Ishikawa (cell line): ENCODE data around the gene ATAD5.
A peak's percentile ranks its signal among the peaks of the same experiment; 100 is the strongest.

Experiments used
- CEBPB ChIP-seq: IDR thresholded peaks from 2 replicates; pipeline ENCODE4 v1.6.1; 2012
- CREB1 ChIP-seq: IDR thresholded peaks from 2 replicates; pipeline ENCODE4 v1.6.1; 2012; ENCODE audit warnings: low read depth
- EGR1 ChIP-seq: IDR thresholded peaks from 2 replicates; pipeline ENCODE4 v1.6.1; 2012
- EP300 ChIP-seq: IDR thresholded peaks from 2 replicates; pipeline ENCODE4 v1.6.1; 2012; ENCODE audit warnings: borderline replicate concordance
- FOXM1 ChIP-seq: IDR thresholded peaks from 2 replicates; pipeline ENCODE4 v1.6.1; 2012; ENCODE audit warnings: low read depth, borderline replicate concordance
- NFIC ChIP-seq: IDR thresholded peaks from 2 replicates; pipeline ENCODE4 v1.6.1; 2012
- RAD21 ChIP-seq: IDR thresholded peaks from 2 replicates; pipeline ENCODE4 v1.6.1; 2012; ENCODE audit warnings: low read depth
- TAF1 ChIP-seq: IDR thresholded peaks from 2 replicates; pipeline ENCODE4 v1.6.1; 2012; ENCODE audit warnings: low read depth, mild to moderate bottlenecking
- TCF12 ChIP-seq: IDR thresholded peaks from 2 replicates; pipeline ENCODE4 v1.6.1; 2012; ENCODE audit warnings: low read depth
- TEAD4 ChIP-seq: IDR thresholded peaks from 2 replicates; pipeline ENCODE4 v1.6.1; 2012
- YY1 ChIP-seq: IDR thresholded peaks from 2 replicates; pipeline ENCODE4 v1.6.1; 2012; ENCODE audit warnings: low read depth
- ZBTB7A ChIP-seq: IDR thresholded peaks from 2 replicates; pipeline ENCODE4 v1.6.1; 2012; ENCODE audit warnings: low read depth
- TF ChIP-seq, protein P1 (sequence below): IDR thresholded peaks from 2 replicates; pipeline ENCODE4 v1.6.1; 2012
- TF ChIP-seq, protein P2 (sequence below): IDR thresholded peaks from 2 replicates; pipeline ENCODE4 v1.6.1; 2012
- TF ChIP-seq, protein P3 (sequence below): IDR thresholded peaks from 2 replicates; pipeline ENCODE4 v1.6.1; 2012; ENCODE audit warnings: low read depth, mild to moderate bottlenecking

ATAD5 gene

DNA sequence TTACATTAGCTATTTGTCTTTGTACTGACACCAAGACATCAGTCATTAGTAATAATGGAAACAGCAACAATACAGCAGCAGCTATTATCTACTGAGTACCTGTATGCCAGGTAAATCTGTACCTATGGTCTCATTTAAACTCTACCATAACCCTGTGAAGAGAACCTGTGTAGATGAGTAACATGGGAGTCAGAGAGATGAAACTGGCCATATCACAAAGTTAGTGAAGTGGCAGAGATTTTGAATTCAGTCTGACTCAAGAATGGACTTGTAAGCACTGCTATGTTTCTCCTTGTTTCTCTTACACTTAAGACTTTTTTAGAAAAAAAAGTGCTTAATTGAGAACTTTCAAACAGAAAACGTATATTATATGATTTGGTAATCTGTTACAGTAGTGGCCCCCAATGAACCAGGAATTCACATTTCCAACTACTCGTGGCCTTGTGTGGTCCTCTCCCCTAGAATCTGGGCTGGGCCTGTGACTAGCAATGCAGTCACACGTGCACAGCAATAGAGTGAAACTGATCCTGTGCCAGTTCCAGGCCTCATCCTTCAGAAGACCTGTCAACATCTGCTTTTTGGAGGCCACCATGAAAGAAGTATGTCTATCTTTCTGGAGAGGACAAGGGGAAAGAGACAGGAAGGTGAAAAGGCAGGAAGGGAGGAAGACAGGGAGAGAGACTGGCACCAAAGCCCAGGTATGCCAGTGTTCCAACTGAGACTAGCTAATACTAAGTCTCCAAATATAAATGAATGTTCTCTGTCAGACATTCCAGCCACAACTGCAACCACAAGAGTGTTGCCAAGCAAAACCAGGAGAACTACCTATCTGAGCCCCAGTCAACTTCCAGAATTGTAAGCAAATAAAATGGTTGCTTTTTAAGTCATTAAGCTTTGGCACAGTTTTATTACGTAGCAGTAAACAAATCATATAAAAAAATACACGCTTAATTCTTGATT lies 19.3 kb upstream of the ATAD5 start:
- TF ChIP-seq ZBTB7A (no peak), NFIC (no peak), EP300 (no peak), TEAD4 (0 out of 2 replicates have a peak, but pooled peaks have one; percentile 13), CREB1 (no peak)

DNA sequence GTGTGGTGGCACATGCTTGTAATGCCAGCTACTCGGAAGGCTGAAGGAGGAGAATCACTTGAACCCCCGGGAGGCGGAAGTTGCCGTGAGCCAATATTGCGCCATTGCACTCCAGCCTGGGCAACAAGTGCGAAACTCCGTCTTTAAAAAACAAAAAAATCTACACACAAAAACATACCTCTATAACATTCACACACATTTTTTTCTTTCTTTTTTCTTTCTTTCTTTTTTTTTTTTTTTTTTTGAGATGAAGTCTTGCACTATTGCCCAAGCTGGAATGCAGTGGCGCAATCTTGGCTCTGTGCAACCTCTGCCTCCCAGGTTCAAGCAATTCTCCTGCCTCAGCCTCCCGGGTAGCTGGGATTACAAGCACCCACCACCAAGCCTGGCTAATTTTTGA lies 16.9 kb upstream of the ATAD5 start:
- TF ChIP-seq CEBPB, result peak; percentile 77

DNA sequence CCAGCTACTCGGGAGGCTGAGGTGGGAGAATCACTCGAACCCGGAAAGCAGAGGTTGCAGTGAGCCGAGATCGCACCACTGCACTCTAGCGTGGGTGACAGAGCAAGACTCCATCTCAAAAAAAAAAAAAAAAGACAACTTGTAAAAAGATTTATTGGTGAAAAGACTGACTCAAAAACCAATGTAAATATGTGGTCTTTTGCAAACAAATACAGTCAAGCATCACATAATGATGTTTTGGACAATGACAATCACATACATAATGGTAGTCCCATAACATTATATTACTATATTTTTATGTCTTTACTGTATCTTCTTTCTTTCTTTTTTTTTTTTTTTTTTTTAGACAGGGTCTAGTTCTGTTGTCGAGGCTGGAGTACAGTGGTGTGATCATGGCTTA lies 15.6 kb upstream of the ATAD5 start:
- no peak for TF ChIP-seq RAD21
- TF ChIP-seq CREB1, result no peak
- TF ChIP-seq EGR1, result no peak
- no peak for TF ChIP-seq FOXM1
- TF ChIP-seq, protein P1, sequence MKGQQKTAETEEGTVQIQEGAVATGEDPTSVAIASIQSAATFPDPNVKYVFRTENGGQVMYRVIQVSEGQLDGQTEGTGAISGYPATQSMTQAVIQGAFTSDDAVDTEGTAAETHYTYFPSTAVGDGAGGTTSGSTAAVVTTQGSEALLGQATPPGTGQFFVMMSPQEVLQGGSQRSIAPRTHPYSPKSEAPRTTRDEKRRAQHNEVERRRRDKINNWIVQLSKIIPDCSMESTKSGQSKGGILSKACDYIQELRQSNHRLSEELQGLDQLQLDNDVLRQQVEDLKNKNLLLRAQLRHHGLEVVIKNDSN, result no peak
- no peak for TF ChIP-seq YY1
- no peak for TF ChIP-seq TAF1
- TF ChIP-seq, protein P2, sequence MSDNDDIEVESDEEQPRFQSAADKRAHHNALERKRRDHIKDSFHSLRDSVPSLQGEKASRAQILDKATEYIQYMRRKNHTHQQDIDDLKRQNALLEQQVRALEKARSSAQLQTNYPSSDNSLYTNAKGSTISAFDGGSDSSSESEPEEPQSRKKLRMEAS, result no peak
- no peak for TF ChIP-seq TEAD4
- no peak for TF ChIP-seq EP300
- TF ChIP-seq, protein P3, sequence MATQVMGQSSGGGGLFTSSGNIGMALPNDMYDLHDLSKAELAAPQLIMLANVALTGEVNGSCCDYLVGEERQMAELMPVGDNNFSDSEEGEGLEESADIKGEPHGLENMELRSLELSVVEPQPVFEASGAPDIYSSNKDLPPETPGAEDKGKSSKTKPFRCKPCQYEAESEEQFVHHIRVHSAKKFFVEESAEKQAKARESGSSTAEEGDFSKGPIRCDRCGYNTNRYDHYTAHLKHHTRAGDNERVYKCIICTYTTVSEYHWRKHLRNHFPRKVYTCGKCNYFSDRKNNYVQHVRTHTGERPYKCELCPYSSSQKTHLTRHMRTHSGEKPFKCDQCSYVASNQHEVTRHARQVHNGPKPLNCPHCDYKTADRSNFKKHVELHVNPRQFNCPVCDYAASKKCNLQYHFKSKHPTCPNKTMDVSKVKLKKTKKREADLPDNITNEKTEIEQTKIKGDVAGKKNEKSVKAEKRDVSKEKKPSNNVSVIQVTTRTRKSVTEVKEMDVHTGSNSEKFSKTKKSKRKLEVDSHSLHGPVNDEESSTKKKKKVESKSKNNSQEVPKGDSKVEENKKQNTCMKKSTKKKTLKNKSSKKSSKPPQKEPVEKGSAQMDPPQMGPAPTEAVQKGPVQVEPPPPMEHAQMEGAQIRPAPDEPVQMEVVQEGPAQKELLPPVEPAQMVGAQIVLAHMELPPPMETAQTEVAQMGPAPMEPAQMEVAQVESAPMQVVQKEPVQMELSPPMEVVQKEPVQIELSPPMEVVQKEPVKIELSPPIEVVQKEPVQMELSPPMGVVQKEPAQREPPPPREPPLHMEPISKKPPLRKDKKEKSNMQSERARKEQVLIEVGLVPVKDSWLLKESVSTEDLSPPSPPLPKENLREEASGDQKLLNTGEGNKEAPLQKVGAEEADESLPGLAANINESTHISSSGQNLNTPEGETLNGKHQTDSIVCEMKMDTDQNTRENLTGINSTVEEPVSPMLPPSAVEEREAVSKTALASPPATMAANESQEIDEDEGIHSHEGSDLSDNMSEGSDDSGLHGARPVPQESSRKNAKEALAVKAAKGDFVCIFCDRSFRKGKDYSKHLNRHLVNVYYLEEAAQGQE, result no peak
- no peak for TF ChIP-seq ZBTB7A
- TF ChIP-seq TCF12, result no peak
- TF ChIP-seq CEBPB, result no peak

DNA sequence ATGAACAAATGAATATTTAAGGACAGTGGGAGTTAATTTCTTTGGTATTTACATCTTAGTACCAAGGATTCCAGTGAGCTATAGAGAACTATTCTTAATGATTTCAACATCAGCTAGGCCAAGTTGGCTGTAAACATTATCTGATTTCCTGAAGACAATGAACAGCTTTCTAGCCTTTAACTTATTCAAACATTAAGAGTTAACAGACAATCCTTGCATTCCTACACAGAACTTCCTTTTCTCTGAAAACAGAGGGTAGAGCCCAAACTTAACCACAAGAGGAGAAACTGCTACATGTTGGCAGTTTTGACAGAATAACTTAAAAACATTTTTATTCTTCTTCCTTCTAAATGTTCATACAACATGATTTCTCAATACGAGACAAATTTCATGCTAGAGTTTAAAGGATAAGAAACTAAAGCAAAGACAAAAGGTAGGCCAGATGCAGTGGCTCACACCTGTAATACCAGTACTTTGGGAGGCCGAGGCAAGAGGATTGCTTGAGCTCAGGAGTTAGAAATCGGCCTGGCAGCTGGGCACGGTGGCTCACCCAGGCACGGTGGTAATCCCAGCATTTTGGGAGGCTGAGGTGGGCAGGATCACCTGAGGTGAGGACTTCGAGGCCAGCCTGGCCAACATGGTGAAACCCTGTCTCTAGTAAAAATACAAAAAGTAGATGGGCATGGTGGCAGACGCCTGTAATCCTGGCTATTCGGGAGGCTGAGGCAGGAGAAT lies 11.6 kb upstream of the ATAD5 start:
- TF ChIP-seq EGR1 (no peak), FOXM1 (no peak), NFIC (no peak)
- TF ChIP-seq, protein P2, result no peak

DNA sequence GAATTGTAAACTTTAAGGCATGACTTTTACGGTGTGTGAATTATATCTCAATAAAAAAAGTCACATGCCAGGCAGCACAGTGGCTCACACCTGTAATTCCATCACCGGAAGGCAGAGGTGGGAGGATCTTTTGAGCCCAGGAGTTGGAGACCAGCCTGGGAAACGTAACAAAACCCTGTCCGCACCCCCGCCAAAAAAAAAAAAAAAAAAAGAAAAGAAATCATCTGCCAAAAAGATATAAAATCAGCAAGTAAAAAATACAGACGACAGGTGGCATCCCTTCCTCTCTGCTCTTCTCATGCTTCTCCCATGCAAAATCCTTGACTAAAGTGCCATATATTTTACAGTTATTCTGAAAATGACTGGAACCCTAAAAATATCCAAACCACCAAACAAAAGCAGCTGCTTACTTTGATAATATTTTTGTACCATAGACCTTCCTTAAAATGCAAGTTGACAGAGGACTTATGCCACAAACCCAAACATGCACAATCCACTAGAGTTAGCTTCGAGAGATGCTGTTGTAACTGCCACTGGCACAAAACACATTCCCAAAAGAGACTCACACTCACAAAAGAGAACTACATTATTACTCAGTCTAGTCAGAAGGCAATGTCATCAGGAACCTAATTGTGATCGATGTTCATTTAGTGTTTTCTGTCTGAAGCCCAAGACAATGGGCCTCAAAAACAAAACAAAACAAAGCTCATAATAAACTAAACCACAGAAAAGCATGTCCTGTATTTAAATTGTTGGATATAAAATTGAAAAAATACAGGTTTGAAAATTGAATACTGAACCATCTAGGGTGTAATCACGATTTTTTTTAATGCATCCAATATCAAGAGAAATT lies 9.7 kb upstream of the ATAD5 start:
- TF ChIP-seq, protein P1, result 0 out of 2 replicates have a peak, but pooled peaks have one; percentile 11
- no peak for TF ChIP-seq RAD21

DNA sequence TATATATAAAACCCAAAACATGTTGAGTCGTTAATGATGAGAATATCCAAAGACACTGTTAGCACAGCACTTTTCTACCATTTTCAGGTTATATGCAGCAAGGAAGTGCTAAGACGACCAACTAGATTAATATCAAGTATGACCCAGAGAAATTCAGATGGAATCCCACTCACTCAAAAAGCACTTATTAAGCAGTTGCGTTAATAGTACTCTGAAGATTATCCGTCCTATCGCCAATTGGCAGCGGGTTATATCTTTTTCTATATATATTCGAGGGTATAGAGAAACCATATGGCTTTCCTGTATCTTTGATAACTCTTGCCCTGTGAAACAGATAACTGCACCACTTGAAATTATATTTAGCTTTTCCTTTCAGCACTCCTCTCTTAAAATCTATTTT lies 8.3 kb upstream of the ATAD5 start:
- TF ChIP-seq ZBTB7A (no peak), NFIC (no peak), CREB1 (no peak), EP300 (no peak), RAD21 (no peak), FOXM1 (no peak)
- TF ChIP-seq, protein P2, result no peak

DNA sequence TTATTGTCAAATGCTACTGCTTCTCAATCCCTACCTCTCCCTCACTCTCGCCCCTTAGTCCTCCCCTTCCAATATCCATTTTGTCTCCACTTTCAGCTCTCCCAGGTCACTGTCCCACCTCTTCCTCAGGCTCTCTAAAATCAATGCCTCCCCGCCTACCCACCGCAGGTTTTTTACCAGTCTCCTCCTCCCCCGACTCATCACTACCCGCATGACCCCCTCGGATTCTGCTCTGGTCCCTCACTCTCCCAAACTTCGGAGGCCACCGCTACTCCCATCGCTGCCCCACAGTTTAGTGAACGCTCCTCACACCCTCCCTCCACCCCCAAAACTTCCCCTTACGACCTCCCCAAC lies 7.8 kb upstream of the ATAD5 start:
- TF ChIP-seq, protein P2, result no peak
- TF ChIP-seq TAF1 (no peak), EP300 (no peak), CEBPB (no peak)
